Measurements from ENCODE around the gene MS4A15. TPM values are rescaled to one million over a fixed set of nuclear protein-coding genes. Genes with fewer than 3 reads are reported as not detected.

Gene MS4A15
- total RNA-seq, 1 donor from 2014 or later, result not detected

DNA sequence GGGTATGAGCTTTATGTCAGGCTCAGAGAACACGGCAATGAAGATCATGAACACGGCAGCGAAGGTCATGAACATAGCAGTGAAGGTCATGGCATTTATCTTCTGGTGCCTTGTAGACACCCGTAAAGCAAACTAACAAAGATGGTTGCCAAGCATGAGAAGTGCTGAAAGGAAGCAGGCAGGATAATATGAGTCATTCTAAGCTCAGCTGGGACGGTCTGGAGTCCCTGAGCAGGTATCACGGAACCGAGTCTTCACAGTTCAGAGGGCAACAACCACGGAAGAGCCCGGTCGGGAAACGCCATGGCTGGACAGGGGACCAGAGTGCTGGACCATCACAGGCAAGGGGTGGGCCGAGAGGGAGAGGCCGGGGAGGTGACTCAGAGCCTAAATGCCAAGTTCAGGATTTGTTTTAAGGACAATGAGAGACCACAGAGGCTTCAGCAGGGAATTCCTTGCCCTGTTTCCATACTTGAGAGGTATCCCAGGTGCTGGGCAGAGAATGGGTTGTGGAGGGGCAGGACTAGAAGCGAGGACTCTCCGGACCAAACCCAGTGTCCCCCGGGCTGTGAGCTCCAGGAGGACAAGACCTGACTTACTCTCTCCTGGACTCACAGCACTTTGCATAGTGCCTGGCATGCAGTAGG is 15.3 kb downstream of the MS4A15 start:
- DNase-seq (ENCODE audit: low read depth, low spot score), result no peak
- no peaks in the 10 kb centered on the region for H3K9me3 Mint-ChIP-seq
- H3K36me3 Mint-ChIP-seq (ENCODE audit: low read depth), result no peaks in the 10 kb centered on the region
- peaks cover 6% of the 10 kb centered on the region for H3K4me1 Mint-ChIP-seq
- no peak overlapping the region for H3K27ac Mint-ChIP-seq (ENCODE audit: unreplicated experiment)
- TF ChIP-seq, protein P1, sequence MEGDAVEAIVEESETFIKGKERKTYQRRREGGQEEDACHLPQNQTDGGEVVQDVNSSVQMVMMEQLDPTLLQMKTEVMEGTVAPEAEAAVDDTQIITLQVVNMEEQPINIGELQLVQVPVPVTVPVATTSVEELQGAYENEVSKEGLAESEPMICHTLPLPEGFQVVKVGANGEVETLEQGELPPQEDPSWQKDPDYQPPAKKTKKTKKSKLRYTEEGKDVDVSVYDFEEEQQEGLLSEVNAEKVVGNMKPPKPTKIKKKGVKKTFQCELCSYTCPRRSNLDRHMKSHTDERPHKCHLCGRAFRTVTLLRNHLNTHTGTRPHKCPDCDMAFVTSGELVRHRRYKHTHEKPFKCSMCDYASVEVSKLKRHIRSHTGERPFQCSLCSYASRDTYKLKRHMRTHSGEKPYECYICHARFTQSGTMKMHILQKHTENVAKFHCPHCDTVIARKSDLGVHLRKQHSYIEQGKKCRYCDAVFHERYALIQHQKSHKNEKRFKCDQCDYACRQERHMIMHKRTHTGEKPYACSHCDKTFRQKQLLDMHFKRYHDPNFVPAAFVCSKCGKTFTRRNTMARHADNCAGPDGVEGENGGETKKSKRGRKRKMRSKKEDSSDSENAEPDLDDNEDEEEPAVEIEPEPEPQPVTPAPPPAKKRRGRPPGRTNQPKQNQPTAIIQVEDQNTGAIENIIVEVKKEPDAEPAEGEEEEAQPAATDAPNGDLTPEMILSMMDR (conservative IDR thresholded peaks at IDR 0.05), result no peak
- H3K4me3 Mint-ChIP-seq, result no peak overlapping the region
- peaks cover 3% of the 10 kb centered on the region for H3K27me3 Mint-ChIP-seq (ENCODE audit: low read depth)

DNA sequence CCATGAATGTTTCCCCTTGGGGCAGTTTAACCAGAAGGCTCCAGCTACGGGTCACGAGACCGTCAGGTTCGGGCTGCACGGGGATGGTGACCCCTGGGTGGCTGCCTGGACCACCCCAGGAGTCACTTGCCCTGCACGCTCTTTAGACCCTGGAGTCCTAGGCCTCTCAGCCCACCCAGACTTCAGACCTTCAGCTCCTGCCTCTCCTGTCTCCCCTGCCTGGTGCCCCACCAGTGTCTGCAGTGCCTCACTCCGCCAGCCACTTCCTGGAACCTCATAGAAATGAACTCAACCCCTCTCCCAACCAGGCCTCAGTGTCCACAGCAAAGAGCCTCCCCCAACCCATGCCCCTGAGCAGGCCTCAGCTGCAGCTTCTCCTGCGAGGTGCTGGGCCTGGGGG is 16.0 kb downstream of the MS4A15 start:
- Mint-ChIP-seq H3K9me3 (no peaks in the 10 kb centered on the region), H3K36me3 (ENCODE audit: low read depth) (no peaks in the 10 kb centered on the region), H3K4me3 (no peak overlapping the region), H3K4me1 (peaks cover 6% of the 10 kb centered on the region), H3K27me3 (ENCODE audit: low read depth) (peaks cover 2% of the 10 kb centered on the region), H3K27ac (ENCODE audit: unreplicated experiment) (no peak overlapping the region)
- no peak for DNase-seq (ENCODE audit: low read depth, low spot score)
- TF ChIP-seq, protein P1 (conservative IDR thresholded peaks at IDR 0.05), result no peak

DNA sequence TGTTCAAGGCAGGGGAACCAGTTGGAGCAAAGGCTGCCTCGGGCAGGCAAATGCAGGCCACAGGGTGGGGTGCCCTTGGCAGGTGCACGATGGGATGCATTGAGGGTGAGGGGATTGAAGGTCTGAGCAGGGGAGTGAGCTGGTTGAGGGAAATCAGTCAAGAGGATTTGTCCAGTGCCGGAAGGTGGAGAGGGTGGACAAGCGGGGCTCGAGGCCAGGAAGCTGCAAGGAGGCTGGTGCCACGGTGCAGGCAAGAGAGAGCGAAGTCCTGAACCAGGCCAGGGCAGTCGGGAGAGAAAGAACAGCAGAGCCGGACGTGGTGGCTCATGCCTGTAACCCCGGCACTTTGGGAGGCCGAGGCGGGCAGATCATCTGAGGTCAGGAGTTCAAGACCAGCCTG is 18.1 kb downstream of the MS4A15 start:
- Mint-ChIP-seq H3K27ac (ENCODE audit: unreplicated experiment) (no peak overlapping the region), H3K4me3 (no peak overlapping the region), H3K9me3 (no peaks in the 10 kb centered on the region), H3K27me3 (ENCODE audit: low read depth) (peaks cover 2% of the 10 kb centered on the region), H3K4me1 (peaks cover 6% of the 10 kb centered on the region), H3K36me3 (ENCODE audit: low read depth) (no peaks in the 10 kb centered on the region)
- TF ChIP-seq, protein P1 (conservative IDR thresholded peaks at IDR 0.05), result no peak
- DNase-seq (ENCODE audit: low read depth, low spot score), result no peak

DNA sequence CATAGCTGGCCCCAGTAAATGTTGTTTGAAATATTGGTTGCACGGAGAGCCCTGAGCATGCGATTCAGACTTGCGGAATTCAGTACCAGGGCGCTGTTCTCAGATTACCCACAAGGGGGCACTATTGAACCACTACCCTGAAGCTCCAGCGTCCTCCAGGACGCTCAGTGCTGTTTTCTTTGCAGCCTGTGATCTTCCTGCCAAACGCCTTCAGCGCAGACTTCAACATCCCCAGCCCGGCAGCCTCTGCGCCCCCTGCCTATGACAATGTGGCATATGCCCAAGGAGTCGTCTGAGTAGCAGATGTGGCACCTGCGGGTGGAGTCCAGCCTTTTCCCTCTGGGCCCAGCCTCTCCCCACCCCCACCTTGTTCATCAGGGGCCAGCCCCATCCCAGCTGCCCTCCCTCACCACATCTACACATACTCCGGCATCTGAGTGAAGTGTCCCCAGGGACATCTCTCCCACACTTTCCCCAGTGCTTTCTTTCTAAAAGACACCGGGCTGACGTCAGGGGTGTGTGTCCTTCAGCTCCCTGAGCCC is 18.8 kb downstream of the MS4A15 start:
- peaks cover 2% of the 10 kb centered on the region for H3K27me3 Mint-ChIP-seq (ENCODE audit: low read depth)
- peak; percentile 93 for DNase-seq (ENCODE audit: low read depth, low spot score)
- H3K9me3 Mint-ChIP-seq, result no peaks in the 10 kb centered on the region
- H3K4me1 Mint-ChIP-seq, result peaks cover 6% of the 10 kb centered on the region
- H3K36me3 Mint-ChIP-seq (ENCODE audit: low read depth), result no peaks in the 10 kb centered on the region
- H3K4me3 Mint-ChIP-seq, result no peak overlapping the region
- TF ChIP-seq, protein P1 (conservative IDR thresholded peaks at IDR 0.05), result peak; percentile 95
- no peak overlapping the region for H3K27ac Mint-ChIP-seq (ENCODE audit: unreplicated experiment)

DNA sequence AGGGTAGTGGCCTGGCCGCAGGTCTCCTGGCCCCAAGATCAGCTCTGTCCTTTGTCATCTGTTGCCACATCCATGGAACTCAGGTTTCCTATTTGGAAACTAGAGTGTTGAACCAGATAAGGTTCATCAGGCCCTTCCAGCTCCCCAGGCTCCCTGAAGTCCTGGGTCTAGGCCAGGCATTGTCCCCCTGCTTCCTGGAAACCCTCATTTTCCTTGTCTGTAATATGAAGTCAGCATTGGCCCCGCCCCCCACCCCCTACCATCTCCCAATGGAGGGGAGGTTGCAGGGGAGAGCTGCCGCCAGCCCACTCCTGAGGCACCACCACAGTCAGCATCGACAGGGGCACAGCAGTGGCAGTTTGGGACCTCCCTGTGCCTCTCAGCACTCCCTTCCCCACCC is 19.5 kb downstream of the MS4A15 start:
- Mint-ChIP-seq H3K9me3 (no peaks in the 10 kb centered on the region), H3K4me1 (peaks cover 6% of the 10 kb centered on the region), H3K4me3 (no peak overlapping the region), H3K27me3 (ENCODE audit: low read depth) (peaks cover 2% of the 10 kb centered on the region), H3K36me3 (ENCODE audit: low read depth) (no peaks in the 10 kb centered on the region), H3K27ac (ENCODE audit: unreplicated experiment) (no peak overlapping the region)
- DNase-seq (ENCODE audit: low read depth, low spot score), result no peak
- TF ChIP-seq, protein P1 (conservative IDR thresholded peaks at IDR 0.05), result no peak

Data from neural crest cell (in vitro differentiated cells).